Fibroblast of pulmonary artery (primary cell): ENCODE measurements around the gene MBTD1.

ENCODE experiments used
- DNase-seq: peaks from one replicate; pipeline ENCODE4 v3.0.0-alpha.2; 2010; ENCODE audit warnings: low read depth
- H3K4me3 ChIP-seq: replicated peaks from 2 replicates; pipeline ENCODE4 v1.5.1; 2011; ENCODE audit warnings: low read depth, mild to moderate bottlenecking, control low read depth, low read length, moderate library complexity
- TF ChIP-seq, protein P1 (sequence below): IDR thresholded peaks from 2 replicates; pipeline ENCODE4 v1.5.1; 2011; ENCODE audit warnings: mild to moderate bottlenecking, control low read depth, low read length, inconsistent platforms; ENCODE audit errors: missing control alignments

Gene MBTD1

GRCh38 chr17:51150932-51151331 lies 108.9 kb downstream of the MBTD1 start:
- H3K4me3 ChIP-seq, result no peak overlapping the region
- TF ChIP-seq, protein P1, sequence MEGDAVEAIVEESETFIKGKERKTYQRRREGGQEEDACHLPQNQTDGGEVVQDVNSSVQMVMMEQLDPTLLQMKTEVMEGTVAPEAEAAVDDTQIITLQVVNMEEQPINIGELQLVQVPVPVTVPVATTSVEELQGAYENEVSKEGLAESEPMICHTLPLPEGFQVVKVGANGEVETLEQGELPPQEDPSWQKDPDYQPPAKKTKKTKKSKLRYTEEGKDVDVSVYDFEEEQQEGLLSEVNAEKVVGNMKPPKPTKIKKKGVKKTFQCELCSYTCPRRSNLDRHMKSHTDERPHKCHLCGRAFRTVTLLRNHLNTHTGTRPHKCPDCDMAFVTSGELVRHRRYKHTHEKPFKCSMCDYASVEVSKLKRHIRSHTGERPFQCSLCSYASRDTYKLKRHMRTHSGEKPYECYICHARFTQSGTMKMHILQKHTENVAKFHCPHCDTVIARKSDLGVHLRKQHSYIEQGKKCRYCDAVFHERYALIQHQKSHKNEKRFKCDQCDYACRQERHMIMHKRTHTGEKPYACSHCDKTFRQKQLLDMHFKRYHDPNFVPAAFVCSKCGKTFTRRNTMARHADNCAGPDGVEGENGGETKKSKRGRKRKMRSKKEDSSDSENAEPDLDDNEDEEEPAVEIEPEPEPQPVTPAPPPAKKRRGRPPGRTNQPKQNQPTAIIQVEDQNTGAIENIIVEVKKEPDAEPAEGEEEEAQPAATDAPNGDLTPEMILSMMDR, result no peak
- DNase-seq, result no peak

- no peak for DNase-seq
- no peak overlapping the region for H3K4me3 ChIP-seq
- TF ChIP-seq, protein P1, result no peak
Measured at GRCh38 chr17:51149163-51149562, 110.7 kb downstream of the MBTD1 start.

- H3K4me3 ChIP-seq, result no peak overlapping the region
- TF ChIP-seq, protein P1, result no peak
- DNase-seq, result no peak
Measured at GRCh38 chr17:51147650-51148049, 112.2 kb downstream of the MBTD1 start.

- no peak for DNase-seq
- TF ChIP-seq, protein P1, result no peak
- no peak overlapping the region for H3K4me3 ChIP-seq
Measured at GRCh38 chr17:51144266-51145022, 115.4 kb downstream of the MBTD1 start.

GRCh38 chr17:51142597-51142996 lies 117.3 kb downstream of the MBTD1 start:
- TF ChIP-seq, protein P1, result no peak
- DNase-seq, result no peak
- no peak overlapping the region for H3K4me3 ChIP-seq

DNA sequence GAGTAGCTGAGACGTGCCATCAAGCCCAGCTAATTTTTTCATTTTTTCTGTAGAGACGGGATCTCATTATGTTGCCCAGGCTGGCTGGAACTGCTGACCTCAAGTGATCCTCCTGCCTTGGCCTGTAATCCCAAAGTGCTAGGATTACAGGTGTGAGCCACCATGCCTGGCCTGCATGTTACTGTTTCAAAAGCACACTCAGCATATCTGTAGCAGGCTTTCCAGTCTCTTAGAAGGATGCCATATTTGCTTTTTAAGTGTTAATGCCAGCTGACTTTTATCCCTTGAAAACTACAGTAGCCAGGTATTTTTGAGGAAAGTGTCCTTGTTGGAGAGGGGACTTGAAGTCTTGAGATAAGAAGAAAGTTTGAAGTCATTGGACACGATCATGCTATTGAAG lies 123.9 kb downstream of the MBTD1 start:
- H3K4me3 ChIP-seq, result no peak overlapping the region
- DNase-seq, result no peak
- TF ChIP-seq, protein P1, result no peak

- DNase-seq, result no peak
- TF ChIP-seq, protein P1, result no peak
- no peak overlapping the region for H3K4me3 ChIP-seq
Measured at GRCh38 chr17:51133365-51133764, 126.5 kb downstream of the MBTD1 start.
